ENCODE measurements around the gene VAC14. TPM values are rescaled to one million over a fixed set of nuclear protein-coding genes. Genes with fewer than 3 reads are reported as not detected.

VAC14 gene
- total RNA-seq, 1 experiment from 2014 or later, result 65.5 TPM

DNA sequence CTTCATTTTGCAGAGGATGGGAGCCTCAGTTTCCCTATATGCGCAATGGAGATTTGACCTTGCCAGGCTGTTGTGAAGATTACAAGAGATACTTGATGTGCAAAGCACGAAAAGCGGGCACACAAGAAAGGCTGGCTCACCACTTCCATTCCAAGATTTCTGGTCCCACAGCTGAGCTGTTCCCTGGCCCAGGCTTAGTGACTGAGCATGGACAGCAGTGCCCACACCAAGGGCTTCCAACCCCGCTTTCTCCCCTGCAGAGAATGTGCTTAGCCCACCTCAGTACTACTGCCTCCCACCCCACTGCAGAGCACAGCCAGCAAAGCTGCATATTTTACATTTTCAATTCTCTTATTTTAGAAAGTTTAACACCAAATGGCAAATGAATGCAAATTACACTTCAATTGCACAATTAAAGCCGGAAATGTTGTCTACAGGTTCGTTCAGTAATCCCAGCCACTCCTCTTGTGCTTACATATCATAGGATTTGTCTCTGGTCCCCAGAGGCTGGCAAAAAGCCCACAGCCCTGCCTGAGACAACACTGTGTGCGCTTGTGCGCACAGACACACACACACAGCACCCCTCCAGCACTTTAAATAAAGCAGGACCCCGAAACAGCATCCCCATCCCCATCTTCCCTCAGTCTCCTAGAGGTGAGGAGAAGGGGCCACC lies 51.8 kb downstream of the VAC14 start:
- H3K9ac ChIP-seq (ENCODE audit: low read length), result no peak overlapping the region
- peaks cover 36% of the 10 kb centered on the region for H3K4me1 ChIP-seq (ENCODE audit: insufficient read depth, low read length)
- H2AFZ ChIP-seq (ENCODE audit: low read length), result no peak overlapping the region
- H3K27ac ChIP-seq (ENCODE audit: low read length), result no peak overlapping the region
- ATAC-seq (no peak), DNase-seq (no peak)
- TF ChIP-seq, protein P1, sequence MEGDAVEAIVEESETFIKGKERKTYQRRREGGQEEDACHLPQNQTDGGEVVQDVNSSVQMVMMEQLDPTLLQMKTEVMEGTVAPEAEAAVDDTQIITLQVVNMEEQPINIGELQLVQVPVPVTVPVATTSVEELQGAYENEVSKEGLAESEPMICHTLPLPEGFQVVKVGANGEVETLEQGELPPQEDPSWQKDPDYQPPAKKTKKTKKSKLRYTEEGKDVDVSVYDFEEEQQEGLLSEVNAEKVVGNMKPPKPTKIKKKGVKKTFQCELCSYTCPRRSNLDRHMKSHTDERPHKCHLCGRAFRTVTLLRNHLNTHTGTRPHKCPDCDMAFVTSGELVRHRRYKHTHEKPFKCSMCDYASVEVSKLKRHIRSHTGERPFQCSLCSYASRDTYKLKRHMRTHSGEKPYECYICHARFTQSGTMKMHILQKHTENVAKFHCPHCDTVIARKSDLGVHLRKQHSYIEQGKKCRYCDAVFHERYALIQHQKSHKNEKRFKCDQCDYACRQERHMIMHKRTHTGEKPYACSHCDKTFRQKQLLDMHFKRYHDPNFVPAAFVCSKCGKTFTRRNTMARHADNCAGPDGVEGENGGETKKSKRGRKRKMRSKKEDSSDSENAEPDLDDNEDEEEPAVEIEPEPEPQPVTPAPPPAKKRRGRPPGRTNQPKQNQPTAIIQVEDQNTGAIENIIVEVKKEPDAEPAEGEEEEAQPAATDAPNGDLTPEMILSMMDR (conservative IDR thresholded peaks at IDR 0.05; ENCODE audit: low read depth, low read length), result no peak
- TF ChIP-seq EZH2phosphoT487 (IDR thresholded peaks at IDR 0.05; ENCODE audit: borderline replicate concordance, low read length) (no peak), EZH2 (IDR thresholded peaks at IDR 0.05; ENCODE audit: low read length, unreplicated experiment) (no peak)
- H3K36me3 ChIP-seq (ENCODE audit: low read depth, low read length), result no peaks in the 10 kb centered on the region
- no peaks in the 10 kb centered on the region for H3F3A ChIP-seq (ENCODE audit: low read length, unreplicated experiment)
- no peaks in the 10 kb centered on the region for H3K79me2 ChIP-seq (ENCODE audit: low read length)
- no peaks in the 10 kb centered on the region for H3K9me3 ChIP-seq (ENCODE audit: low read length)
- CTCF ChIA-PET, result no interaction called here
- BruUV-seq (replicated peaks), result no TSS peak
- H3K9me2 ChIP-seq (replicated peaks; ENCODE audit: low read length), result no peaks in the 10 kb centered on the region
- H4K20me1 ChIP-seq (ENCODE audit: low read length), result no peaks in the 10 kb centered on the region
- H3K4me3 ChIP-seq (ENCODE audit: low read length), result no peak overlapping the region
- no peak overlapping the region for H3K4me2 ChIP-seq (ENCODE audit: low read length)
- intact Hi-C loops (cut with micrococcal nuclease), result no loop called here
- H3K27me3 ChIP-seq (ENCODE audit: low read length), result no peaks in the 10 kb centered on the region
- POLR2A ChIA-PET (ENCODE audit: unreplicated experiment), result no interaction called here

- ChIA-PET POLR2A (ENCODE audit: unreplicated experiment) (no interaction called here), CTCF (no interaction called here)
- Histone ChIP-seq H4K20me1 (ENCODE audit: low read length) (no peaks in the 10 kb centered on the region), H3K9me2 (replicated peaks; ENCODE audit: low read length) (no peaks in the 10 kb centered on the region), H3K36me3 (ENCODE audit: low read depth, low read length) (peaks cover 8% of the 10 kb centered on the region), H3K27ac (ENCODE audit: low read length) (peak overlapping the region; percentile 99), H3K4me3 (ENCODE audit: low read length) (no peak overlapping the region), H3K9me3 (ENCODE audit: low read length) (no peaks in the 10 kb centered on the region), H3K4me1 (ENCODE audit: insufficient read depth, low read length) (peaks cover 36% of the 10 kb centered on the region), H3K79me2 (ENCODE audit: low read length) (no peaks in the 10 kb centered on the region), H3K9ac (ENCODE audit: low read length) (peak overlapping the region; percentile 30), H2AFZ (ENCODE audit: low read length) (no peak overlapping the region), H3F3A (ENCODE audit: low read length, unreplicated experiment) (no peaks in the 10 kb centered on the region), H3K27me3 (ENCODE audit: low read length) (no peaks in the 10 kb centered on the region), H3K4me2 (ENCODE audit: low read length) (peak overlapping the region; percentile 70)
- peak; percentile 50 for DNase-seq
- TF ChIP-seq EZH2 (IDR thresholded peaks at IDR 0.05; ENCODE audit: low read length, unreplicated experiment) (no peak), EZH2phosphoT487 (IDR thresholded peaks at IDR 0.05; ENCODE audit: borderline replicate concordance, low read length) (no peak)
- TF ChIP-seq, protein P1 (conservative IDR thresholded peaks at IDR 0.05; ENCODE audit: low read depth, low read length), result no peak
- BruUV-seq (replicated peaks), result no TSS peak
- intact Hi-C loops (cut with micrococcal nuclease), result loop anchor here (1.0 to 2.0 kb wide), 3 partner anchors 12 to 61 kb away; partner anchors contain the start of gene MTSS2
- ATAC-seq, result no peak
These were observed 53.0 kb downstream of the VAC14 start for GRCh38 chr16:70747703-70748631.
